K562 (cell line): Measurements from ENCODE around the gene SARS2. TPM values are rescaled to one million over a fixed set of nuclear protein-coding genes. Genes with fewer than 3 reads are reported as not detected.
A peak's percentile ranks its signal among the peaks of the same experiment; 100 is the strongest.

Source experiments
- CREM ChIP-seq: IDR thresholded peaks from 2 replicates; pipeline ENCODE4 v1.6.1; 2014; ENCODE audit warnings: antibody characterized with exemption, low read depth
- HDAC6 ChIP-seq: IDR thresholded peaks from 2 replicates; pipeline ENCODE4 v1.6.1; 2012; ENCODE audit warnings: low read depth, mild to moderate bottlenecking, control low read depth, inconsistent platforms, low read length, moderate library complexity
- KDM1A ChIP-seq, 2 experiments: fragments of 450-650 bp; IDR thresholded peaks; 2 replicates each; pipeline ENCODE4 v1.6.1; 2016; ENCODE audit warnings: mild to moderate bottlenecking in 2 of 2
- NCOA4 ChIP-seq: fragments of 450-650 bp; IDR thresholded peaks from 2 replicates; pipeline ENCODE4 v1.6.1; 2018; ENCODE audit warnings: mild to moderate bottlenecking; ENCODE audit not compliant: partially characterized antibody
- RBM25 ChIP-seq: fragments of 200-400 bp; formaldehyde crosslinking; IDR thresholded peaks from 2 replicates; pipeline ENCODE4 v1.6.1; 2018; ENCODE audit warnings: low read length, low read depth, moderate library complexity; ENCODE audit not compliant: severe bottlenecking
- SIN3A ChIP-seq, 2 experiments: fragments of 150-350 bp in 1 of 2; IDR thresholded peaks; 2 replicates each; pipeline ENCODE4 v1.6.1; 2011 to 2016; ENCODE audit warnings: borderline replicate concordance in 2 of 2, low read depth in 2 of 2, low read length in 2 of 2, mild to moderate bottlenecking in 2 of 2, moderate library complexity in 2 of 2; ENCODE audit not compliant: control insufficient read depth in 1 of 2
- SRSF3 ChIP-seq: fragments of 200-400 bp; formaldehyde crosslinking; IDR thresholded peaks from 2 replicates; pipeline ENCODE4 v1.6.1; 2016; ENCODE audit warnings: mild to moderate bottlenecking, low read length, moderate library complexity; ENCODE audit not compliant: insufficient read depth
- SUPT5H ChIP-seq: fragments of 450-650 bp; IDR thresholded peaks from 2 replicates; pipeline ENCODE4 v1.6.1; 2016
- TBL1XR1 ChIP-seq, 2 experiments: IDR thresholded peaks; 2 replicates each; pipeline ENCODE4 v1.6.1; 2012; ENCODE audit warnings: improper control_type of control experiment in 2 of 2, low read length in 2 of 2, mild to moderate bottlenecking in 1 of 2
- TEAD2 ChIP-seq: fragments of 450-650 bp; IDR thresholded peaks from 2 replicates; pipeline ENCODE4 v1.6.1; 2016; ENCODE audit warnings: missing genetic modification characterization, control low read depth, missing compliant biosample characterization
- THRAP3 ChIP-seq: fragments of 450-650 bp; IDR thresholded peaks from 2 replicates; pipeline ENCODE4 v1.6.1; 2016; ENCODE audit warnings: mild to moderate bottlenecking, inconsistent platforms, borderline replicate concordance
- ZNF232 ChIP-seq: sonication (generic); formaldehyde crosslinking; IDR thresholded peaks from 2 replicates; pipeline ENCODE4 v1.8.0; 2022; ENCODE audit warnings: mild to moderate bottlenecking, missing genetic modification reagents
- ZNF780A ChIP-seq: fragments of 250-450 bp; sonication (Bioruptor Pico); IDR thresholded peaks from 2 replicates; pipeline ENCODE4 v1.5.0; 2021; ENCODE audit warnings: mild to moderate bottlenecking
- polyA plus RNA-seq, 8 experiments: library from polyadenylated mRNA; depleted of rRNA in 4 of 8; stranded (reverse) in 5 of 8; unstranded in 3 of 8; fragments of >200 nt; fragmentation: Nextera tagmentation in 2 of 8; fragmentation: Illumina TruSeq in 1 of 8; extraction: Ambion mirVana in 2 of 8; extraction: Trizol in 1 of 8; gene quantifications; 2 replicates each; pipeline versions ENCODE4 v1.2.1 to v1.2.3, GENCODE V29; 2011 to 2014; ENCODE audit warnings: inconsistent platforms in 1 of 8, missing spikeins in 1 of 8
- total RNA-seq, 7 experiments: library from RNA; depleted of rRNA in 6 of 7; stranded (reverse); fragments of >200 nt in 6 of 7; fragmentation: Illumina TruSeq in 2 of 7; extraction: Trizol in 2 of 7; gene quantifications; 2 replicates each; pipeline versions ENCODE4 v1.2.1 to v1.2.3, GENCODE V29; 2011 to 2021; ENCODE audit warnings: low replicate concordance in 1 of 7
- TF ChIP-seq, protein P1 (sequence below): fragments of 250-450 bp; sonication (Bioruptor Pico); IDR thresholded peaks from 2 replicates; pipeline ENCODE4 v1.4.0; 2020
- TF ChIP-seq, protein P2 (sequence below): sonication (generic); formaldehyde crosslinking; IDR thresholded peaks from 2 replicates; pipeline ENCODE4 v1.8.0; 2022; ENCODE audit warnings: mild to moderate bottlenecking, missing genetic modification reagents
- TF ChIP-seq, protein P3 (sequence below), 2 experiments: IDR thresholded peaks; 2 replicates each; pipeline ENCODE4 v1.6.1; 2011; ENCODE audit warnings: borderline replicate concordance in 1 of 2, control low read depth in 1 of 2, low read depth in 1 of 2, low read length in 1 of 2, mild to moderate bottlenecking in 1 of 2, mixed read lengths in 1 of 2, moderate library complexity in 1 of 2; ENCODE audit not compliant: insufficient read depth in 1 of 2, insufficient read length in 1 of 2, poor library complexity in 1 of 2, severe bottlenecking in 1 of 2; ENCODE audit errors: extremely low read depth in 1 of 2
- TF ChIP-seq, protein P4 (sequence below), 2 experiments: fragments of 450-650 bp; IDR thresholded peaks; 2 replicates each; pipeline ENCODE4 v1.6.1; 2016

Gene SARS2
- total and polyA plus RNA-seq, 9 of the 15 experiments (the other 6 are each of a cell fraction or from before 2014, with no cell fraction given): 3.1 to 59.1 (median 31.7) TPM

DNA sequence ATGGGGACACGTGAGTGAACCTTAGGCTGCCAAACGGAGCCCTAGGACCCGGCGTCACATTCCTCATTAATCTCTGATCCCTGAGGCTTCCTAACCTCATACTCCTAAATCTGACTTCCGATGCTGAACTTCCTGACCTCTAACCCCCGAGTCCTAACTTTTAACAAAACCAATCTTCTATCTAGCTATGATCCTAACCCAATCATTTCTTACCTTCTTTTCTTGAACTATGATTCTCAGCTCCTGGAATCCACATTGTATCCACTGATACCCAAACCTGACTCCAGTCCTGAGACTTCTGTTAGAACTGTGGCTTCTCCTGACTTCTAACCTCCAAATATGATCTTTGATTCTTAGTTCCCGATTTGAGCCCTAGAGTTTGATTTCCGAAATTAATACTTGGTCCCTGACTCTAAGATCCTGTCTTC is 30.3 kb downstream of the SARS2 start (continued):
- TF ChIP-seq, protein P1, sequence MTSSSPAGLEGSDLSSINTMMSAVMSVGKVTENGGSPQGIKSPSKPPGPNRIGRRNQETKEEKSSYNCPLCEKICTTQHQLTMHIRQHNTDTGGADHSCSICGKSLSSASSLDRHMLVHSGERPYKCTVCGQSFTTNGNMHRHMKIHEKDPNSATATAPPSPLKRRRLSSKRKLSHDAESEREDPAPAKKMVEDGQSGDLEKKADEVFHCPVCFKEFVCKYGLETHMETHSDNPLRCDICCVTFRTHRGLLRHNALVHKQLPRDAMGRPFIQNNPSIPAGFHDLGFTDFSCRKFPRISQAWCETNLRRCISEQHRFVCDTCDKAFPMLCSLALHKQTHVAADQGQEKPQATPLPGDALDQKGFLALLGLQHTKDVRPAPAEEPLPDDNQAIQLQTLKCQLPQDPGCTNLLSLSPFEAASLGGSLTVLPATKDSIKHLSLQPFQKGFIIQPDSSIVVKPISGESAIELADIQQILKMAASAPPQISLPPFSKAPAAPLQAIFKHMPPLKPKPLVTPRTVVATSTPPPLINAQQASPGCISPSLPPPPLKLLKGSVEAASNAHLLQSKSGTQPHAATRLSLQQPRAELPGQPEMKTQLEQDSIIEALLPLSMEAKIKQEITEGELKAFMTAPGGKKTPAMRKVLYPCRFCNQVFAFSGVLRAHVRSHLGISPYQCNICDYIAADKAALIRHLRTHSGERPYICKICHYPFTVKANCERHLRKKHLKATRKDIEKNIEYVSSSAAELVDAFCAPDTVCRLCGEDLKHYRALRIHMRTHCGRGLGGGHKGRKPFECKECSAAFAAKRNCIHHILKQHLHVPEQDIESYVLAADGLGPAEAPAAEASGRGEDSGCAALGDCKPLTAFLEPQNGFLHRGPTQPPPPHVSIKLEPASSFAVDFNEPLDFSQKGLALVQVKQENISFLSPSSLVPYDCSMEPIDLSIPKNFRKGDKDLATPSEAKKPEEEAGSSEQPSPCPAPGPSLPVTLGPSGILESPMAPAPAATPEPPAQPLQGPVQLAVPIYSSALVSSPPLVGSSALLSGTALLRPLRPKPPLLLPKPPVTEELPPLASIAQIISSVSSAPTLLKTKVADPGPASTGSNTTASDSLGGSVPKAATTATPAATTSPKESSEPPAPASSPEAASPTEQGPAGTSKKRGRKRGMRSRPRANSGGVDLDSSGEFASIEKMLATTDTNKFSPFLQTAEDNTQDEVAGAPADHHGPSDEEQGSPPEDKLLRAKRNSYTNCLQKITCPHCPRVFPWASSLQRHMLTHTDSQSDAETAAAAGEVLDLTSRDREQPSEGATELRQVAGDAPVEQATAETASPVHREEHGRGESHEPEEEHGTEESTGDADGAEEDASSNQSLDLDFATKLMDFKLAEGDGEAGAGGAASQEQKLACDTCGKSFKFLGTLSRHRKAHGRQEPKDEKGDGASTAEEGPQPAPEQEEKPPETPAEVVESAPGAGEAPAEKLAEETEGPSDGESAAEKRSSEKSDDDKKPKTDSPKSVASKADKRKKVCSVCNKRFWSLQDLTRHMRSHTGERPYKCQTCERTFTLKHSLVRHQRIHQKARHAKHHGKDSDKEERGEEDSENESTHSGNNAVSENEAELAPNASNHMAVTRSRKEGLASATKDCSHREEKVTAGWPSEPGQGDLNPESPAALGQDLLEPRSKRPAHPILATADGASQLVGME (CRISPR knock-in tag): 0 out of 2 replicates have a peak, but pooled peaks have one; percentile 15
- TF ChIP-seq NCOA4: no peak
- TF ChIP-seq RBM25: no peak
- TF ChIP-seq HDAC6: no peak
- TF ChIP-seq, protein P2, sequence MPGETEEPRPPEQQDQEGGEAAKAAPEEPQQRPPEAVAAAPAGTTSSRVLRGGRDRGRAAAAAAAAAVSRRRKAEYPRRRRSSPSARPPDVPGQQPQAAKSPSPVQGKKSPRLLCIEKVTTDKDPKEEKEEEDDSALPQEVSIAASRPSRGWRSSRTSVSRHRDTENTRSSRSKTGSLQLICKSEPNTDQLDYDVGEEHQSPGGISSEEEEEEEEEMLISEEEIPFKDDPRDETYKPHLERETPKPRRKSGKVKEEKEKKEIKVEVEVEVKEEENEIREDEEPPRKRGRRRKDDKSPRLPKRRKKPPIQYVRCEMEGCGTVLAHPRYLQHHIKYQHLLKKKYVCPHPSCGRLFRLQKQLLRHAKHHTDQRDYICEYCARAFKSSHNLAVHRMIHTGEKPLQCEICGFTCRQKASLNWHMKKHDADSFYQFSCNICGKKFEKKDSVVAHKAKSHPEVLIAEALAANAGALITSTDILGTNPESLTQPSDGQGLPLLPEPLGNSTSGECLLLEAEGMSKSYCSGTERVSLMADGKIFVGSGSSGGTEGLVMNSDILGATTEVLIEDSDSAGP: 0 out of 2 replicates have a peak, but pooled peaks have one; percentile 35
- TF ChIP-seq ZNF780A: no peak
- TF ChIP-seq, protein P3, sequence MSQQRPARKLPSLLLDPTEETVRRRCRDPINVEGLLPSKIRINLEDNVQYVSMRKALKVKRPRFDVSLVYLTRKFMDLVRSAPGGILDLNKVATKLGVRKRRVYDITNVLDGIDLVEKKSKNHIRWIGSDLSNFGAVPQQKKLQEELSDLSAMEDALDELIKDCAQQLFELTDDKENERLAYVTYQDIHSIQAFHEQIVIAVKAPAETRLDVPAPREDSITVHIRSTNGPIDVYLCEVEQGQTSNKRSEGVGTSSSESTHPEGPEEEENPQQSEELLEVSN (IDR thresholded peaks at IDR 0.05; ENCODE audit: borderline replicate concordance in 1 of 2, extremely low read depth in 1 of 2, insufficient read depth in 1 of 2, insufficient read length in 1 of 2, low read depth in 1 of 2, low read length in 1 of 2, poor library complexity in 1 of 2, severe bottlenecking in 1 of 2): peak in 1 of 2 experiments; percentile 24
- TF ChIP-seq SUPT5H: 0 out of 2 replicates have a peak, but pooled peaks have one; percentile 14
- peak; percentile 28 to 81; a peak in 2 of 4 replicates for TF ChIP-seq KDM1A (IDR thresholded peaks at IDR 0.05)
- TF ChIP-seq CREM: peak; percentile 52; the same call in 1 of the 2 replicates
- no peak for TF ChIP-seq ZNF232 (CRISPR knock-in tag)
- TF ChIP-seq THRAP3: no peak
- TF ChIP-seq SRSF3: no peak
- TF ChIP-seq, protein P4, sequence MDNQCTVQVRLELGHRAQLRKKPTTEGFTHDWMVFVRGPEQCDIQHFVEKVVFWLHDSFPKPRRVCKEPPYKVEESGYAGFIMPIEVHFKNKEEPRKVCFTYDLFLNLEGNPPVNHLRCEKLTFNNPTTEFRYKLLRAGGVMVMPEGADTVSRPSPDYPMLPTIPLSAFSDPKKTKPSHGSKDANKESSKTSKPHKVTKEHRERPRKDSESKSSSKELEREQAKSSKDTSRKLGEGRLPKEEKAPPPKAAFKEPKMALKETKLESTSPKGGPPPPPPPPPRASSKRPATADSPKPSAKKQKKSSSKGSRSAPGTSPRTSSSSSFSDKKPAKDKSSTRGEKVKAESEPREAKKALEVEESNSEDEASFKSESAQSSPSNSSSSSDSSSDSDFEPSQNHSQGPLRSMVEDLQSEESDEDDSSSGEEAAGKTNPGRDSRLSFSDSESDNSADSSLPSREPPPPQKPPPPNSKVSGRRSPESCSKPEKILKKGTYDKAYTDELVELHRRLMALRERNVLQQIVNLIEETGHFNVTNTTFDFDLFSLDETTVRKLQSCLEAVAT (IDR thresholded peaks at IDR 0.05): peak in 1 of 2 experiments; percentile 26; a peak in 1 of 4 replicates
- no peak; a peak in 1 of 4 replicates for TF ChIP-seq SIN3A (IDR thresholded peaks at IDR 0.05; ENCODE audit: borderline replicate concordance in 2 of 2, control insufficient read depth in 1 of 2, low read depth in 2 of 2, low read length in 2 of 2)
- no peak for TF ChIP-seq TBL1XR1 (IDR thresholded peaks at IDR 0.05; ENCODE audit: low read length in 2 of 2)
- TF ChIP-seq TEAD2 (tag): no peak
